GM12878 (cell line): ENCODE results near the gene TXLNB.

Source experiments
- ATF7 ChIP-seq: fragments of 450-650 bp; IDR thresholded peaks from 2 replicates; pipeline ENCODE4 v1.6.1; 2016; ENCODE audit warnings: low read depth, mild to moderate bottlenecking
- CEBPB ChIP-seq, 2 experiments: fragments of 150-350 bp in 1 of 2; IDR thresholded peaks; 2 replicates each; pipeline ENCODE4 v1.6.1; 2012 to 2014; ENCODE audit warnings: low read depth in 2 of 2, low read length in 2 of 2, borderline replicate concordance in 1 of 2, inconsistent platforms in 1 of 2
- CTCF ChIP-seq, 3 experiments: IDR thresholded peaks in 2 of 3; conservative IDR thresholded peaks in 1 of 3; 2 replicates each; pipeline ENCODE4 v1.5.1; 2011; ENCODE audit warnings: low read depth in 3 of 3, low read length in 3 of 3, mild to moderate bottlenecking in 3 of 3, control low read depth in 2 of 3, moderate library complexity in 2 of 3, inconsistent platforms in 1 of 3, mixed read lengths in 1 of 3; ENCODE audit not compliant: control insufficient read depth in 2 of 3, insufficient read depth in 1 of 3; ENCODE audit errors: extremely low read depth in 1 of 3
- EZH2 ChIP-seq: IDR thresholded peaks from 2 replicates; pipeline ENCODE4 v1.6.1; 2012; ENCODE audit warnings: low read depth, mild to moderate bottlenecking, control low read depth, inconsistent platforms, low read length, borderline replicate concordance; ENCODE audit not compliant: control insufficient read depth
- POLR2AphosphoS5 ChIP-seq: IDR thresholded peaks from 2 replicates; pipeline ENCODE4 v1.6.1; 2011; ENCODE audit warnings: mild to moderate bottlenecking, low read length, inconsistent platforms
- RFX5 ChIP-seq: IDR thresholded peaks from 2 replicates; pipeline ENCODE4 v1.6.1; 2011; ENCODE audit warnings: low read depth, low read length, improper control_type of control experiment
- TARDBP ChIP-seq: IDR thresholded peaks from 2 replicates; pipeline ENCODE4 v1.6.1; 2016; ENCODE audit warnings: borderline replicate concordance
- ZBTB4 ChIP-seq: fragments of 450-650 bp; formaldehyde crosslinking; IDR thresholded peaks from 2 replicates; pipeline ENCODE4 v1.4.0; 2022; ENCODE audit warnings: mild to moderate bottlenecking, moderate library complexity
- ZNF384 ChIP-seq: IDR thresholded peaks from 2 replicates; pipeline ENCODE4 v1.6.1; 2012; ENCODE audit warnings: low read depth, mild to moderate bottlenecking, low read length, improper control_type of control experiment, borderline replicate concordance

- TF ChIP-seq CTCF (IDR thresholded peaks at IDR 0.05 in 2 of 3, conservative IDR thresholded peaks at IDR 0.05 in 1 of 3; ENCODE audit: control insufficient read depth in 2 of 3, extremely low read depth in 1 of 3, insufficient read depth in 1 of 3, low read depth in 3 of 3, low read length in 3 of 3) (no peak), ZNF384 (no peak), ATF7 (no peak), EZH2 (no peak), ZBTB4 (no peak), TARDBP (no peak), RFX5 (no peak), CEBPB (IDR thresholded peaks at IDR 0.05; ENCODE audit: borderline replicate concordance in 1 of 2, low read depth in 2 of 2, low read length in 2 of 2) (no peak), POLR2AphosphoS5 (no peak)
Observed at GRCh38 chr6:139265512-139266190, 26.1 kb downstream of the TXLNB start.
